GM21576 (cell line): Measurements from ENCODE around the gene INSIG2.
A peak's percentile ranks its signal among the peaks of the same experiment; 100 is the strongest.

ENCODE experiments used
- ATAC-seq: cut with Tn5 transposase; IDR thresholded peaks from one replicate; pipeline ENCODE4 v1.9.1; 2021; ENCODE audit warnings: mild to moderate bottlenecking, moderate library complexity; ENCODE audit not compliant: unreplicated experiment

INSIG2 gene

GRCh38 chr2:118098307-118099030, 10.2 kb downstream of the INSIG2 start:
- ATAC-seq: no peak

- ATAC-seq: no peak
These were observed 14.3 kb downstream of the INSIG2 start for GRCh38 chr2:118102433-118103082.

GRCh38 chr2:118103951-118104940, 16.0 kb downstream of the INSIG2 start:
- ATAC-seq: peak; percentile 98

GRCh38 chr2:118105497-118105896, 17.2 kb downstream of the INSIG2 start:
- no peak for ATAC-seq

- no peak for ATAC-seq
These were observed 18.7 kb downstream of the INSIG2 start for GRCh38 chr2:118106926-118107325.

GRCh38 chr2:118110310-118110709, 22.0 kb downstream of the INSIG2 start:
- ATAC-seq: no peak

- ATAC-seq: no peak
These were observed 22.7 kb downstream of the INSIG2 start for GRCh38 chr2:118110991-118111390.

GRCh38 chr2:118112771-118113334, 24.6 kb downstream of the INSIG2 start:
- no peak for ATAC-seq

- ATAC-seq: no peak
These were observed 26.6 kb downstream of the INSIG2 start for GRCh38 chr2:118114863-118115262.

- no peak for ATAC-seq
These were observed 27.5 kb downstream of the INSIG2 start for GRCh38 chr2:118115761-118116160.

GRCh38 chr2:118118479-118118878, 30.2 kb downstream of the INSIG2 start:
- no peak for ATAC-seq

- no peak for ATAC-seq
These were observed 31.0 kb downstream of the INSIG2 start for GRCh38 chr2:118119158-118119727.

- ATAC-seq: no peak
These were observed 31.6 kb downstream of the INSIG2 start for GRCh38 chr2:118119761-118120400.

GRCh38 chr2:118120401-118120780, 32.1 kb downstream of the INSIG2 start:
- no peak for ATAC-seq

GRCh38 chr2:118121101-118121500, 32.8 kb downstream of the INSIG2 start:
- ATAC-seq: no peak

- ATAC-seq: no peak
These were observed 33.8 kb downstream of the INSIG2 start for GRCh38 chr2:118121986-118122524.

GRCh38 chr2:118122594-118123281, 34.5 kb downstream of the INSIG2 start:
- peak; percentile 70 for ATAC-seq

- no peak for ATAC-seq
These were observed 35.4 kb downstream of the INSIG2 start for GRCh38 chr2:118123561-118124232.
